ENCODE measurements around the gene FGD5. TPM values are rescaled to one million over a fixed set of nuclear protein-coding genes. Genes with fewer than 3 reads are reported as not detected.

Gene FGD5
- total RNA-seq, 2 donors from 2014 or later, result 15.3 to 17.0 TPM

DNA sequence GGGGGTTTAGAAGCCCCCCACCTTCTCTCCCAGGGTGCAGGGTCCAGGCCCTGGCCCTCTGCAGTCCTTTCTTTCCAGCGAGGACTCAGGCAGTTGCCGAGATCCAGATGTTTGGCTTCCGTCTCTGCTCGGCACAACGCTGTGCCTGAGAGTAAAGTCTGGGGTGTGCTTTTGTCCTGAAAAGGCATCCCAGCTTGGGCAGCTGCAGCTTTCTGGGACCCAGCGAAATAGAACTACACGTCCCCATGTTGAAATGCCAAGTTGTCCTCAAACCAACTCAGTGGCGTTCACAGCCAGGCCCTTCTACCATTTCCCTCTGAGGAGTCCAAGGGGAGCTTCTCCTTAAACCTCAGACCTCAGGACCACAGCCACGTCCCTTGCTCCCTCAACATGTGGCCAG is 23.1 kb downstream of the FGD5 start:
- Histone ChIP-seq H3K9ac (ENCODE audit: extremely low read depth, low read length, poor library complexity, severe bottlenecking) (no peak overlapping the region), H3K36me3 (ENCODE audit: control insufficient read depth, insufficient read depth, low read length) (no peaks in the 10 kb centered on the region), H3K27ac (ENCODE audit: low read depth, low read length) (no peak overlapping the region), H3K4me3 (ENCODE audit: low read length) (no peak overlapping the region), H3K9me3 (ENCODE audit: control insufficient read depth, low read length) (no peaks in the 10 kb centered on the region), H3K4me1 (ENCODE audit: control insufficient read depth, insufficient read depth, low read length) (peaks cover 29% of the 10 kb centered on the region), H3K27me3 (ENCODE audit: control insufficient read depth, insufficient read depth, low read length, poor library complexity, severe bottlenecking) (peaks cover 13% of the 10 kb centered on the region)
- TF ChIP-seq, protein P1, sequence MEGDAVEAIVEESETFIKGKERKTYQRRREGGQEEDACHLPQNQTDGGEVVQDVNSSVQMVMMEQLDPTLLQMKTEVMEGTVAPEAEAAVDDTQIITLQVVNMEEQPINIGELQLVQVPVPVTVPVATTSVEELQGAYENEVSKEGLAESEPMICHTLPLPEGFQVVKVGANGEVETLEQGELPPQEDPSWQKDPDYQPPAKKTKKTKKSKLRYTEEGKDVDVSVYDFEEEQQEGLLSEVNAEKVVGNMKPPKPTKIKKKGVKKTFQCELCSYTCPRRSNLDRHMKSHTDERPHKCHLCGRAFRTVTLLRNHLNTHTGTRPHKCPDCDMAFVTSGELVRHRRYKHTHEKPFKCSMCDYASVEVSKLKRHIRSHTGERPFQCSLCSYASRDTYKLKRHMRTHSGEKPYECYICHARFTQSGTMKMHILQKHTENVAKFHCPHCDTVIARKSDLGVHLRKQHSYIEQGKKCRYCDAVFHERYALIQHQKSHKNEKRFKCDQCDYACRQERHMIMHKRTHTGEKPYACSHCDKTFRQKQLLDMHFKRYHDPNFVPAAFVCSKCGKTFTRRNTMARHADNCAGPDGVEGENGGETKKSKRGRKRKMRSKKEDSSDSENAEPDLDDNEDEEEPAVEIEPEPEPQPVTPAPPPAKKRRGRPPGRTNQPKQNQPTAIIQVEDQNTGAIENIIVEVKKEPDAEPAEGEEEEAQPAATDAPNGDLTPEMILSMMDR (conservative IDR thresholded peaks at IDR 0.05), result no peak
- no peak for DNase-seq
- 88 to 89% methylated on average over 8 to 9 of the region's 9 CpGs for WGBS, 2 experiments (ENCODE audit: insufficient coverage in 1 of 2, insufficient read length in 1 of 2)
- H3K4me3 Mint-ChIP-seq, result no peak overlapping the region
- no peaks in the 10 kb centered on the region for H3K9me3 Mint-ChIP-seq
- peaks cover 21% of the 10 kb centered on the region for H3K27me3 Mint-ChIP-seq (ENCODE audit: insufficient read depth)
- no peak overlapping the region for H3K27ac Mint-ChIP-seq
- H3K36me3 Mint-ChIP-seq (ENCODE audit: low read depth), result no peaks in the 10 kb centered on the region
- peaks cover 50% of the 10 kb centered on the region for H3K4me1 Mint-ChIP-seq

DNA sequence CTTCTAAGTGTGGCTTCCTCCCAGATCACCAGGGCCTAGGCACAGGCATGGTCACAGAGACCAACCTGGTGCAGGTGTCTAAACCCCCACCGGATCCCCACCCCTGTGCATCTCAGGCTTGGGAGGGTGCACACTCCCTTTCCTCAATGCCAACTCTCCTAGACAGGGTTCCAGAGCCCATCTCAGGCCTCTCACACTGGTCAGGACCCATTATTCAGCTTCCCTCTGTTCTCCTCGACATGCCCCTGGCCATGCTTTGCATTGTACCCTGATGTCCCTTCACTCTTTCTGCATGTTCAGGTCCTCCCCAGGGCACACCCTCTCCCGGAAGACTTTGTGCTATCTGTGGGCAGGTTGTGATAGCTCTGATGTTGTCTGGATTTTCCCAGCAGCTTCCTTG is 23.5 kb downstream of the FGD5 start:
- peaks cover 29% of the 10 kb centered on the region for H3K4me1 ChIP-seq (ENCODE audit: control insufficient read depth, insufficient read depth, low read length)
- TF ChIP-seq, protein P1 (conservative IDR thresholded peaks at IDR 0.05), result no peak
- no peaks in the 10 kb centered on the region for H3K9me3 ChIP-seq (ENCODE audit: control insufficient read depth, low read length)
- peaks cover 21% of the 10 kb centered on the region for H3K27me3 Mint-ChIP-seq (ENCODE audit: insufficient read depth)
- H3K9me3 Mint-ChIP-seq, result no peaks in the 10 kb centered on the region
- H3K36me3 Mint-ChIP-seq (ENCODE audit: low read depth), result no peaks in the 10 kb centered on the region
- no peak overlapping the region for H3K4me3 ChIP-seq (ENCODE audit: low read length)
- no peak overlapping the region for H3K27ac ChIP-seq (ENCODE audit: low read depth, low read length)
- H3K27ac Mint-ChIP-seq, result no peak overlapping the region
- H3K4me3 Mint-ChIP-seq, result no peak overlapping the region
- WGBS, 2 experiments (ENCODE audit: insufficient coverage in 1 of 2, insufficient read length in 1 of 2), result 85 to 98% methylated on average over 2 to 3 of the region's 3 CpGs
- H3K9ac ChIP-seq (ENCODE audit: extremely low read depth, low read length, poor library complexity, severe bottlenecking), result no peak overlapping the region
- H3K36me3 ChIP-seq (ENCODE audit: control insufficient read depth, insufficient read depth, low read length), result no peaks in the 10 kb centered on the region
- H3K27me3 ChIP-seq (ENCODE audit: control insufficient read depth, insufficient read depth, low read length, poor library complexity, severe bottlenecking), result peaks cover 13% of the 10 kb centered on the region
- DNase-seq, result no peak
- H3K4me1 Mint-ChIP-seq, result peaks cover 50% of the 10 kb centered on the region

DNA sequence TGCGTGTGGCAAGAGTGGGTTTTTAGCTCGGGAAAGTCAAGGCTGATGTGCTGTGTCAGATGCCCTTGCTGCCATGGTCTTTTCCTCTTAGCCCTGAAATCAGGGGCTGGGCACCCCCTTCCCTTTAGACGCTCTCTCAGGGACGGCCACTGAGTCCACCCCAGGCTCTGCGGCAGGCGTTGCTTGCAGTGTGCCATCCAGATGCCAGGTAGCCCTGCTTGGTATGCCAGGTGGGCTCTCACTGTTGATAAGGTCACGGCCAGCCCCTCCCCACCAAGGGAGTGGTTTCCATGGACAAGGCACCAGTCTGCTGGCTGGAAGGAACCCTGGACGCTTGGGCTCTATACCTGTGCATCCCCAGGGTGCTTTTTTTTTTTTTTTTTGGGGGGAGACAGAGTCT is 24.6 kb downstream of the FGD5 start:
- Mint-ChIP-seq H3K36me3 (ENCODE audit: low read depth) (no peaks in the 10 kb centered on the region), H3K4me1 (peaks cover 50% of the 10 kb centered on the region), H3K9me3 (no peaks in the 10 kb centered on the region), H3K27ac (no peak overlapping the region), H3K27me3 (ENCODE audit: insufficient read depth) (peaks cover 21% of the 10 kb centered on the region), H3K4me3 (no peak overlapping the region)
- TF ChIP-seq, protein P1 (conservative IDR thresholded peaks at IDR 0.05), result no peak
- Histone ChIP-seq H3K9ac (ENCODE audit: extremely low read depth, low read length, poor library complexity, severe bottlenecking) (no peak overlapping the region), H3K27me3 (ENCODE audit: control insufficient read depth, insufficient read depth, low read length, poor library complexity, severe bottlenecking) (peaks cover 13% of the 10 kb centered on the region), H3K4me3 (ENCODE audit: low read length) (no peak overlapping the region), H3K9me3 (ENCODE audit: control insufficient read depth, low read length) (no peaks in the 10 kb centered on the region), H3K27ac (ENCODE audit: low read depth, low read length) (no peak overlapping the region), H3K4me1 (ENCODE audit: control insufficient read depth, insufficient read depth, low read length) (peaks cover 28% of the 10 kb centered on the region), H3K36me3 (ENCODE audit: control insufficient read depth, insufficient read depth, low read length) (no peaks in the 10 kb centered on the region)
- DNase-seq, result no peak
- WGBS, 2 experiments (ENCODE audit: insufficient coverage in 1 of 2, insufficient read length in 1 of 2), result 90 to 93% methylated on average over 4 to 8 of the region's 8 CpGs
